ENCODE measurements around the gene DOK7.

DOK7 gene

GRCh38 chr4:3422808-3423297 lies 40.3 kb upstream of the DOK7 start:
- no peak for TF ChIP-seq ZFX (IDR thresholded peaks at IDR 0.05; ENCODE audit: borderline replicate concordance)
- no peak for TF ChIP-seq CTCF (IDR thresholded peaks at IDR 0.05)

GRCh38 chr4:3423406-3423805 lies 39.7 kb upstream of the DOK7 start:
- H3K27ac ChIP-seq, result no peak overlapping the region
- TF ChIP-seq ZFX (IDR thresholded peaks at IDR 0.05; ENCODE audit: borderline replicate concordance) (no peak), CTCF (IDR thresholded peaks at IDR 0.05) (no peak)

More at GRCh38 chr4:3422808-3423297, 40.3 kb upstream of the DOK7 start:
- H3K27ac ChIP-seq, result no peak overlapping the region

- H3K27ac ChIP-seq, result no peak overlapping the region
- TF ChIP-seq CTCF (IDR thresholded peaks at IDR 0.05) (no peak), ZFX (IDR thresholded peaks at IDR 0.05; ENCODE audit: borderline replicate concordance) (no peak)
These were observed 39.2 kb upstream of the DOK7 start for GRCh38 chr4:3423952-3424351.

GRCh38 chr4:3424522-3425095 lies 38.5 kb upstream of the DOK7 start:
- no peak overlapping the region for H3K27ac ChIP-seq
- TF ChIP-seq CTCF (IDR thresholded peaks at IDR 0.05), result no peak
- TF ChIP-seq ZFX (IDR thresholded peaks at IDR 0.05; ENCODE audit: borderline replicate concordance), result no peak

- TF ChIP-seq CTCF (IDR thresholded peaks at IDR 0.05), result no peak
- no peak for TF ChIP-seq ZFX (IDR thresholded peaks at IDR 0.05; ENCODE audit: borderline replicate concordance)
- no peak overlapping the region for H3K27ac ChIP-seq
These were observed 36.5 kb upstream of the DOK7 start for GRCh38 chr4:3426465-3427133.

- TF ChIP-seq ZFX (IDR thresholded peaks at IDR 0.05; ENCODE audit: borderline replicate concordance), result no peak
- TF ChIP-seq CTCF (IDR thresholded peaks at IDR 0.05), result no peak
These were observed 36.0 kb upstream of the DOK7 start for GRCh38 chr4:3427134-3427476.

GRCh38 chr4:3427706-3428446 lies 35.2 kb upstream of the DOK7 start:
- TF ChIP-seq ZFX (IDR thresholded peaks at IDR 0.05; ENCODE audit: borderline replicate concordance) (no peak), CTCF (IDR thresholded peaks at IDR 0.05) (no peak)

More at GRCh38 chr4:3427134-3427476, 36.0 kb upstream of the DOK7 start:
- H3K27ac ChIP-seq, result no peak overlapping the region

More at GRCh38 chr4:3427706-3428446, 35.2 kb upstream of the DOK7 start:
- H3K27ac ChIP-seq, result no peak overlapping the region

Data from 22Rv1 (cell line).